DOHH2 (cell line): Measurements from ENCODE around the gene NEK11.

ENCODE experiments used
- H3F3A ChIP-seq: fragments of 200-600 bp; sonication (generic), shearing (Covaris generic); 2 replicates; pipeline ENCODE4 v1.6.0; 2016; ENCODE audit warnings: antibody characterized with exemption, mild to moderate bottlenecking; ENCODE audit not compliant: control insufficient read depth, insufficient read depth
- H3K27ac ChIP-seq: fragments of 200-600 bp; sonication (generic); 2 replicates; pipeline ENCODE4 v1.5.1; 2014; ENCODE audit warnings: low read depth, mild to moderate bottlenecking, low read length, moderate library complexity
- H3K27me3 ChIP-seq: fragments of 200-600 bp; sonication (generic); 2 replicates; pipeline ENCODE4 v1.6.1; 2014; ENCODE audit warnings: mild to moderate bottlenecking, low read length, mixed read lengths; ENCODE audit not compliant: control insufficient read depth
- H3K36me3 ChIP-seq: fragments of 200-600 bp; sonication (generic); 2 replicates; pipeline ENCODE4 v1.6.1; 2014; ENCODE audit warnings: mild to moderate bottlenecking, low read length, moderate library complexity, mixed read lengths; ENCODE audit not compliant: control insufficient read depth
- H3K4me1 ChIP-seq: fragments of 200-600 bp; sonication (generic); 2 replicates; pipeline ENCODE4 v1.6.1; 2014; ENCODE audit warnings: mild to moderate bottlenecking, low read length, mixed read lengths; ENCODE audit not compliant: control insufficient read depth
- H3K4me2 ChIP-seq: fragments of 200-600 bp; sonication (generic); 2 replicates; pipeline ENCODE4 v1.6.0; 2014; ENCODE audit warnings: mild to moderate bottlenecking, low read length, moderate library complexity
- H3K4me3 ChIP-seq: fragments of 200-600 bp; sonication (generic); 2 replicates; pipeline ENCODE4 v1.5.1; 2014; ENCODE audit warnings: mild to moderate bottlenecking, low read length, mixed read lengths
- H3K79me2 ChIP-seq: fragments of 200-600 bp; sonication (generic); 2 replicates; pipeline ENCODE4 v1.6.1; 2014; ENCODE audit warnings: mild to moderate bottlenecking, low read length, mixed read lengths; ENCODE audit not compliant: control insufficient read depth
- H3K9me2 ChIP-seq: fragments of 200-600 bp; sonication (generic); replicated peaks from 2 replicates; pipeline ENCODE4 v1.6.1; 2014; ENCODE audit warnings: mild to moderate bottlenecking, low read length, mixed read lengths; ENCODE audit not compliant: control insufficient read depth
- H3K9me3 ChIP-seq: fragments of 200-600 bp; sonication (generic); 2 replicates; pipeline ENCODE4 v1.6.1; 2014; ENCODE audit warnings: antibody characterized with exemption, low read length, mixed read lengths; ENCODE audit not compliant: control insufficient read depth, insufficient read depth
- H4K20me1 ChIP-seq: fragments of 200-600 bp; sonication (generic); 2 replicates; pipeline ENCODE4 v1.6.0; 2014; ENCODE audit warnings: low read depth, mild to moderate bottlenecking, antibody characterized with exemption, low read length, moderate library complexity; ENCODE audit not compliant: control insufficient read depth, insufficient read depth
- EZH2phosphoT487 ChIP-seq: fragments of 200-600 bp; sonication (generic); IDR thresholded peaks from 2 replicates; pipeline ENCODE4 v1.6.1; 2017; ENCODE audit warnings: borderline replicate concordance, mild to moderate bottlenecking, antibody characterized with exemption, low read length, moderate library complexity, mixed read lengths
- TF ChIP-seq, protein P1 (sequence below): fragments of 200-600 bp; sonication (generic); IDR thresholded peaks from one replicate; pipeline ENCODE4 v1.5.1; 2014; ENCODE audit warnings: antibody characterized with exemption, mild to moderate bottlenecking, low read depth, low read length; ENCODE audit not compliant: poor library complexity, severe bottlenecking

The NEK11 gene

DNA sequence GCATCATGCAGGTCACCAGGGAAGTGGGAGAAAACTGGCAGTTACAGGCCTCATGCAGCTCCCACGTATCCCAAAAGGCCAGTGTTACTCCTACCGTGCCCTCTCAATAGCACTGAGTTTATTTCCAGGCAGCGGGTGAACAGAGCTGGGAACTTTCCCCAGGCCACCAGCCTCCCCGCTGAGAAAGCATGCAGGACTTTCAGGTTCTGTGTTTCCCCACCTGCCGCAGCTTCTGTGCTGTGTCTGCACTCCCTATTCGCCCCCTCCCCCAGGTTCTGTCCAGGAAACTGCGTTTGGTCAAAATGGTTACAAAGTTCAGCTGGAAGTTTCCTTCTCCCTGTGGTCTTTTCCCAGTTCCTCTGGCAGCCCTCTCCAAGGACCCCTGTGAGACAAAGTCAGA lies 21.4 kb downstream of the NEK11 start:
- no peaks in the 10 kb centered on the region for H3F3A ChIP-seq
- H3K4me1 ChIP-seq = no peaks in the 10 kb centered on the region
- no peak overlapping the region for H3K4me2 ChIP-seq
- H3K9me2 ChIP-seq = no peaks in the 10 kb centered on the region
- H3K4me3 ChIP-seq = no peak overlapping the region
- no peaks in the 10 kb centered on the region for H4K20me1 ChIP-seq
- no peaks in the 10 kb centered on the region for H3K79me2 ChIP-seq
- TF ChIP-seq, protein P1, sequence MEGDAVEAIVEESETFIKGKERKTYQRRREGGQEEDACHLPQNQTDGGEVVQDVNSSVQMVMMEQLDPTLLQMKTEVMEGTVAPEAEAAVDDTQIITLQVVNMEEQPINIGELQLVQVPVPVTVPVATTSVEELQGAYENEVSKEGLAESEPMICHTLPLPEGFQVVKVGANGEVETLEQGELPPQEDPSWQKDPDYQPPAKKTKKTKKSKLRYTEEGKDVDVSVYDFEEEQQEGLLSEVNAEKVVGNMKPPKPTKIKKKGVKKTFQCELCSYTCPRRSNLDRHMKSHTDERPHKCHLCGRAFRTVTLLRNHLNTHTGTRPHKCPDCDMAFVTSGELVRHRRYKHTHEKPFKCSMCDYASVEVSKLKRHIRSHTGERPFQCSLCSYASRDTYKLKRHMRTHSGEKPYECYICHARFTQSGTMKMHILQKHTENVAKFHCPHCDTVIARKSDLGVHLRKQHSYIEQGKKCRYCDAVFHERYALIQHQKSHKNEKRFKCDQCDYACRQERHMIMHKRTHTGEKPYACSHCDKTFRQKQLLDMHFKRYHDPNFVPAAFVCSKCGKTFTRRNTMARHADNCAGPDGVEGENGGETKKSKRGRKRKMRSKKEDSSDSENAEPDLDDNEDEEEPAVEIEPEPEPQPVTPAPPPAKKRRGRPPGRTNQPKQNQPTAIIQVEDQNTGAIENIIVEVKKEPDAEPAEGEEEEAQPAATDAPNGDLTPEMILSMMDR = no peak
- no peak for TF ChIP-seq EZH2phosphoT487
- no peaks in the 10 kb centered on the region for H3K36me3 ChIP-seq
- H3K27ac ChIP-seq = no peak overlapping the region
- no peaks in the 10 kb centered on the region for H3K27me3 ChIP-seq
- no peaks in the 10 kb centered on the region for H3K9me3 ChIP-seq

DNA sequence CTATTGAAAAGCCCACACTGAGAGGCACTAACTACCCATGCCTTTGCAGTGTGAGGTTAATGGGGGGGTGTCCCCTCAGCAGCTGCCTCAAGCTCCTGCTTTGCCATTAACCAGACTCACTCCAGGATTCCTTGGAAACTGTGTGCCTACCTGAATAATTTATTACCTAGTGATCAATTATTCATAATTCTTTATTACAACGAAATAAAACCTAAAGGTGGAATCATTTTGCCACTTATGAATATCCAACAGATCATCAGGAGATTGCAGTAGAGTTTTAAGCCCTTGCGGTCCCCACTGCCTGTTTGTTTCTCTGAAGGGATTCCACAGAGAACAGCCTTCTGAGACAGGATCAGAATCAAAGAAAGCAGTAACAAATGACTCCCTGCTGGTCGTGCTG lies 23.3 kb downstream of the NEK11 start:
- no peaks in the 10 kb centered on the region for H3K4me1 ChIP-seq
- H3K9me3 ChIP-seq = no peaks in the 10 kb centered on the region
- no peak for TF ChIP-seq EZH2phosphoT487
- TF ChIP-seq, protein P1 = no peak
- no peaks in the 10 kb centered on the region for H3K36me3 ChIP-seq
- H3K4me3 ChIP-seq = no peak overlapping the region
- no peak overlapping the region for H3K4me2 ChIP-seq
- H3K27me3 ChIP-seq = no peaks in the 10 kb centered on the region
- H3K27ac ChIP-seq = no peak overlapping the region
- no peaks in the 10 kb centered on the region for H4K20me1 ChIP-seq
- no peaks in the 10 kb centered on the region for H3F3A ChIP-seq
- no peaks in the 10 kb centered on the region for H3K79me2 ChIP-seq
- H3K9me2 ChIP-seq = no peaks in the 10 kb centered on the region

GRCh38 chr3:131053043-131053859 lies 26.6 kb downstream of the NEK11 start:
- no peak for TF ChIP-seq EZH2phosphoT487
- TF ChIP-seq, protein P1 = no peak
- H3K9me3 ChIP-seq = no peaks in the 10 kb centered on the region
- no peaks in the 10 kb centered on the region for H3K79me2 ChIP-seq
- no peaks in the 10 kb centered on the region for H4K20me1 ChIP-seq
- no peaks in the 10 kb centered on the region for H3F3A ChIP-seq
- H3K4me3 ChIP-seq = no peak overlapping the region
- no peaks in the 10 kb centered on the region for H3K36me3 ChIP-seq
- no peaks in the 10 kb centered on the region for H3K4me1 ChIP-seq
- H3K9me2 ChIP-seq = no peaks in the 10 kb centered on the region
- H3K4me2 ChIP-seq = no peak overlapping the region
- H3K27me3 ChIP-seq = no peaks in the 10 kb centered on the region
- no peak overlapping the region for H3K27ac ChIP-seq
